GM12878 (cell line): ENCODE measurements around the gene SDK2. TPM values are rescaled to one million over a fixed set of nuclear protein-coding genes. Genes with fewer than 3 reads are reported as not detected.

Source experiments
- ATAC-seq: fragments of 200-7000 bp; cut with Tn5 transposase; 3 replicates; pipeline ENCODE4 v1.9.1; 2020; ENCODE audit warnings: mild to moderate bottlenecking, moderate library complexity
- BruUV-seq: library from RNA; stranded (reverse); fragments of 400-500 nt; replicated peaks from 2 replicates; lab custom pipeline; 2021; lab: Mats Ljungman, UMichigan
- CTCF ChIA-PET: fragments of 300-600 bp; sonication (Branson Sonifier 250); formaldehyde crosslinking; extraction: SDS; loops from one replicate; lab custom pipeline; 2021; ENCODE audit warnings: inconsistent platforms; lab: Yijun Ruan, JAX
- POLR2A ChIA-PET: fragments of 350-600 bp; formaldehyde crosslinking; extraction: SDS; loops from one replicate; lab custom pipeline; 2021; ENCODE audit warnings: inconsistent platforms; lab: Charles Lee
- RAD21 ChIA-PET: fragments of 300-600 bp; sonication (Branson Sonifier 250); formaldehyde crosslinking; loops from one replicate; lab custom pipeline; 2023; ENCODE audit warnings: antibody characterized with exemption; ENCODE audit not compliant: unreplicated experiment; lab: Charles Lee
- SMC1A ChIA-PET: fragments of 300-600 bp; sonication (Branson Sonifier 250); formaldehyde crosslinking; loops from one replicate; lab custom pipeline; 2023; ENCODE audit not compliant: unreplicated experiment, uncharacterized antibody; lab: Charles Lee
- DNase-seq: peaks from one replicate; pipeline ENCODE4 v3.0.0-alpha.2; 2011; ENCODE audit warnings: low read depth, low spot score
- FAIRE-seq: peaks from 3 replicates; lab custom pipeline; 2011; peaks lifted over from hg19 to GRCh38; lab: Jason Lieb, UNC
- H2AFZ ChIP-seq: 2 replicates; pipeline ENCODE4 v1.6.0; 2011; ENCODE audit warnings: low read depth, low read length, control low read depth; ENCODE audit not compliant: control insufficient read depth
- H3K27ac ChIP-seq: 2 replicates; pipeline ENCODE4 v1.5.1; 2011; ENCODE audit warnings: control low read depth; ENCODE audit not compliant: control insufficient read depth, insufficient read depth
- H3K27me3 ChIP-seq, 2 experiments: replicated peaks in 1 of 2; 2 replicates each; pipeline versions ENCODE4 v1.6.0 to v1.6.1; 2011; ENCODE audit warnings: low read length in 1 of 2; ENCODE audit not compliant: control insufficient read depth in 2 of 2, insufficient read depth in 2 of 2
- H3K36me3 ChIP-seq, 2 experiments: 2 replicates each; pipeline ENCODE4 v1.5.1; 2011; ENCODE audit warnings: low read length in 1 of 2; ENCODE audit not compliant: control insufficient read depth in 2 of 2, insufficient read depth in 2 of 2
- H3K4me1 ChIP-seq: 2 replicates; pipeline ENCODE4 v1.6.1; 2011; ENCODE audit warnings: mild to moderate bottlenecking, low read length, moderate library complexity, mixed read lengths; ENCODE audit not compliant: control insufficient read depth, insufficient read depth
- H3K4me2 ChIP-seq: 2 replicates; pipeline ENCODE4 v1.6.0; 2011; ENCODE audit warnings: control low read depth; ENCODE audit not compliant: control insufficient read depth, insufficient read depth
- H3K4me3 ChIP-seq: fragments of 200-600 bp; sonication (generic); 2 replicates; pipeline ENCODE4 v1.5.1; 2016
- H3K79me2 ChIP-seq: 2 replicates; pipeline ENCODE4 v1.6.0; 2011; ENCODE audit warnings: low read length; ENCODE audit not compliant: control insufficient read depth, insufficient read depth
- H3K9ac ChIP-seq: 2 replicates; pipeline ENCODE4 v1.8.0; 2011; ENCODE audit warnings: low read length, control low read depth, mixed read lengths; ENCODE audit not compliant: control insufficient read depth, insufficient read depth
- H3K9me3 ChIP-seq: replicated peaks from 3 replicates; pipeline ENCODE4 v1.5.1; 2011; ENCODE audit warnings: mild to moderate bottlenecking, low read length; ENCODE audit not compliant: control insufficient read depth, insufficient read depth
- H4K20me1 ChIP-seq: 2 replicates; pipeline ENCODE4 v1.6.0; 2011; ENCODE audit not compliant: control insufficient read depth, insufficient read depth
- CBX5 ChIP-seq: sonication (generic); IDR thresholded peaks from 2 replicates; pipeline ENCODE4 v1.6.1; 2016; ENCODE audit warnings: low read depth, moderate library complexity, mild to moderate bottlenecking, inconsistent platforms
- DPF2 ChIP-seq: fragments of 450-650 bp; IDR thresholded peaks from 2 replicates; pipeline ENCODE4 v1.6.1; 2017; ENCODE audit warnings: mild to moderate bottlenecking
- ESRRA ChIP-seq: IDR thresholded peaks from 2 replicates; pipeline ENCODE4 v1.6.1; 2012; ENCODE audit warnings: mild to moderate bottlenecking, low read length, improper control_type of control experiment
- FOXK2 ChIP-seq: fragments of 450-650 bp; IDR thresholded peaks from 2 replicates; pipeline ENCODE4 v1.6.1; 2017; ENCODE audit warnings: mild to moderate bottlenecking, moderate library complexity
- GATAD2B ChIP-seq: fragments of 450-650 bp; conservative IDR thresholded peaks from 2 replicates; pipeline ENCODE4 v1.6.1; 2017; ENCODE audit warnings: low read depth, mild to moderate bottlenecking, moderate library complexity
- JUND ChIP-seq: IDR thresholded peaks from 2 replicates; pipeline ENCODE4 v1.6.1; 2012; ENCODE audit warnings: low read depth, mild to moderate bottlenecking, low read length, improper control_type of control experiment, moderate library complexity
- PAX8 ChIP-seq: fragments of 450-650 bp; IDR thresholded peaks from 2 replicates; pipeline ENCODE4 v1.6.1; 2017; ENCODE audit warnings: mild to moderate bottlenecking, moderate library complexity
- RUNX3 ChIP-seq: IDR thresholded peaks from 2 replicates; pipeline ENCODE4 v1.6.1; 2012; ENCODE audit warnings: low read length, inconsistent platforms
- SMAD5 ChIP-seq: IDR thresholded peaks from 2 replicates; pipeline ENCODE4 v1.6.1; 2016; ENCODE audit warnings: antibody characterized with exemption, low read depth
- SREBF1 ChIP-seq: IDR thresholded peaks from 2 replicates; pipeline ENCODE4 v1.6.1; 2012; ENCODE audit warnings: mild to moderate bottlenecking, low read length
- ZNF274 ChIP-seq: IDR thresholded peaks from one replicate; pipeline ENCODE4 v1.8.0; 2011; ENCODE audit not compliant: insufficient read length, insufficient read depth
- ZSCAN29 ChIP-seq: fragments of 450-650 bp; IDR thresholded peaks from 2 replicates; pipeline ENCODE4 v1.6.1; 2017; ENCODE audit warnings: mild to moderate bottlenecking, moderate library complexity
- WGBS: methylation state at CpG from one replicate; pipeline ENCODE4 v1.1.6; 2016; ENCODE audit warnings: low lambda C conversion rate; ENCODE audit not compliant: insufficient replicate concordance, insufficient coverage; ENCODE audit errors: missing lambda C conversion rate; 5-methylcytosine and 5-hydroxymethylcytosine counted together
- in situ Hi-C: fragments of 300-500 bp; cut with MboI; formaldehyde crosslinking; loops from 9 replicates; pipeline ENCODE4 v1.14.3; 2018; ENCODE audit warnings: mixed read lengths
- intact Hi-C: fragments of 100-400 bp; cut with micrococcal nuclease; formaldehyde crosslinking; loops from one replicate; pipeline ENCODE4 v1.14.2; 2022; ENCODE audit not compliant: unreplicated experiment
- polyA plus RNA-seq, 11 experiments: library from polyadenylated mRNA; depleted of rRNA in 4 of 11; unstranded in 6 of 11; stranded (reverse) in 5 of 11; fragments of >200 nt; fragmentation: Nextera tagmentation in 4 of 11; fragmentation: Illumina TruSeq in 1 of 11; extraction: Ambion mirVana in 4 of 11; extraction: Trizol in 1 of 11; gene quantifications; 1 replicate in 1 of 11; 2 replicates in 10 of 11; pipeline versions ENCODE4 v1.2.1 to v1.2.3, GENCODE V29; 2011 to 2016; ENCODE audit warnings: inconsistent platforms in 2 of 11, missing spikeins in 2 of 11, low read depth in 1 of 11
- total RNA-seq, 4 experiments: library from RNA; depleted of rRNA in 3 of 4; stranded (reverse); fragments of >200 nt in 3 of 4; fragmentation: Illumina TruSeq in 1 of 4; extraction: Trizol in 1 of 4; gene quantifications; 2 replicates each; pipeline versions ENCODE4 v1.2.1 to v1.2.3, GENCODE V29; 2013 to 2021
- TF ChIP-seq, protein P1 (sequence below): fragments of 450-650 bp; IDR thresholded peaks from 2 replicates; pipeline ENCODE4 v1.6.1; 2018; ENCODE audit warnings: borderline replicate concordance, mild to moderate bottlenecking; ENCODE audit not compliant: partially characterized antibody
- TF ChIP-seq, protein P2 (sequence below): IDR thresholded peaks from 2 replicates; pipeline ENCODE4 v1.6.1; 2011; ENCODE audit warnings: borderline replicate concordance, low read depth, mild to moderate bottlenecking, moderate library complexity, mixed read lengths, low read length; ENCODE audit not compliant: insufficient read depth; ENCODE audit errors: extremely low read length
- TF ChIP-seq, protein P3 (sequence below): fragments of 450-650 bp; IDR thresholded peaks from 2 replicates; pipeline ENCODE4 v1.6.1; 2016; ENCODE audit warnings: mild to moderate bottlenecking

SDK2 gene
- total and polyA plus RNA-seq, 10 of the 15 experiments (the other 5 are each of a cell fraction or from before 2014, with no cell fraction given) = 0.03 to 0.08 (median 0.03) TPM; not detected in 7

DNA sequence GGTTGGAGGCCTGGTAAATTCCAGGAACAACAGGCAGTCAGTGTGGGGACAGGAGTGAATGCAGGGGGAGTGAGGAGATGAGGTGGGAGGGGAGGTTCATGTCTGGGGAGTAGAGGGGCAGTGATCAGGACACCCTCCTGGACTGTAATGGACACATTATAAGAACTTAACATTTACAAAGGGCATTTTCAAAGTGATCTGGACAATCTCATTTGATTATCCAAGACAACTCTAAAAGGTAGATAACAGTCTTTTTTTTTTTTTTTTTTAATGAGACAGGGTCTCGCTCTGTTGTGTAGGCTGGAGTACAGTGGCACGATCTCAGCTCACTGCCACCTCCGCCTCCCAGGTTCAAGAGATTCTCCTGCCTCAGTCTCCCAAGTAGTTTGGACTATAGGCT lies 5.7 kb downstream of the SDK2 start:
- POLR2A ChIA-PET = no interaction called here
- no TSS peak for BruUV-seq
- CTCF ChIA-PET = no interaction called here
- Histone ChIP-seq H3K4me2 (no peak overlapping the region), H4K20me1 (no peaks in the 10 kb centered on the region), H2AFZ (no peak overlapping the region), H3K9ac (no peak overlapping the region), H3K4me3 (no peak overlapping the region), H3K9me3 (no peaks in the 10 kb centered on the region), H3K36me3 (no peaks in the 10 kb centered on the region), H3K27ac (no peak overlapping the region), H3K4me1 (no peaks in the 10 kb centered on the region), H3K79me2 (no peaks in the 10 kb centered on the region), H3K27me3 (peaks cover 5 to 6% of the 10 kb centered on the region in 2 experiments; a peak in 3 of 4 replicates)
- in situ Hi-C loops (no loop called here), intact Hi-C loops (no loop called here)
- no peak for ATAC-seq
- FAIRE-seq = no peak
- TF ChIP-seq SMAD5 = no peak
- TF ChIP-seq, protein P1, sequence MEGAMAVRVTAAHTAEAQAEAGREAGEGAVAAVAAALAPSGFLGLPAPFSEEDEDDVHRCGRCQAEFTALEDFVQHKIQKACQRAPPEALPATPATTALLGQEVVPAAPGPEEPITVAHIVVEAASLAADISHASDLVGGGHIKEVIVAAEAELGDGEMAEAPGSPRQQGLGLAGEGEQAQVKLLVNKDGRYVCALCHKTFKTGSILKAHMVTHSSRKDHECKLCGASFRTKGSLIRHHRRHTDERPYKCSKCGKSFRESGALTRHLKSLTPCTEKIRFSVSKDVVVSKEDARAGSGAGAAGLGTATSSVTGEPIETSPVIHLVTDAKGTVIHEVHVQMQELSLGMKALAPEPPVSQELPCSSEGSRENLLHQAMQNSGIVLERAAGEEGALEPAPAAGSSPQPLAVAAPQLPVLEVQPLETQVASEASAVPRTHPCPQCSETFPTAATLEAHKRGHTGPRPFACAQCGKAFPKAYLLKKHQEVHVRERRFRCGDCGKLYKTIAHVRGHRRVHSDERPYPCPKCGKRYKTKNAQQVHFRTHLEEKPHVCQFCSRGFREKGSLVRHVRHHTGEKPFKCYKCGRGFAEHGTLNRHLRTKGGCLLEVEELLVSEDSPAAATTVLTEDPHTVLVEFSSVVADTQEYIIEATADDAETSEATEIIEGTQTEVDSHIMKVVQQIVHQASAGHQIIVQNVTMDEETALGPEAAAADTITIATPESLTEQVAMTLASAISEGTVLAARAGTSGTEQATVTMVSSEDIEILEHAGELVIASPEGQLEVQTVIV = no peak
- TF ChIP-seq JUND = no peak
- SMC1A ChIA-PET = no interaction called here
- WGBS = 21% methylated on average over 2 of the region's 3 CpGs
- DNase-seq = no peak
- RAD21 ChIA-PET = no interaction called here

DNA sequence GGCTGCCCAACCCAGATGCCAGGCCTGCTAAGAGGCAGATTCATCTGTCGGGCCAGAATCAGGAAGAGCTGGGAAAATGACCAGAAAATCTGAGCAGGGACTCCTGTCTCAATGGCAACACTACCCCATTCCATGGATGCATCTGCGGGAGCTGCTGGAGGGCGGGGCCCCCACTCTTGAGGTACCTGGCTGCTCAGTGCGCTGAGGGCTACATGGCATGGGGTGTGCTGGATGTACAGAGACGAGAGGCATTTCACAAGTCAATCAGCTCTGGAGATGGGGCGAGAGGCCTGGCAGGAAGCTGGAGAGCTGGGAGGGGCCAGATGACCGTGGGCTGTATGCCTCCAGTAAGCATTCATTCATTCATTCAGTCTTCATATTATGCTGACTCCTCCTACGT lies 6.4 kb downstream of the SDK2 start:
- WGBS = 21% methylated on average over 8 of the region's 8 CpGs
- FAIRE-seq = no peak
- no peak overlapping the region for H3K4me3 ChIP-seq
- H2AFZ ChIP-seq = no peak overlapping the region
- CTCF ChIA-PET = no interaction called here
- POLR2A ChIA-PET = no interaction called here
- H3K9me3 ChIP-seq = no peaks in the 10 kb centered on the region
- H3K4me2 ChIP-seq = no peak overlapping the region
- BruUV-seq = no TSS peak
- H3K4me1 ChIP-seq = no peaks in the 10 kb centered on the region
- no peak for DNase-seq
- RAD21 ChIA-PET = no interaction called here
- SMC1A ChIA-PET = no interaction called here
- in situ Hi-C loops = no loop called here
- intact Hi-C loops = no loop called here
- no peaks in the 10 kb centered on the region for H3K79me2 ChIP-seq
- H3K27ac ChIP-seq = no peak overlapping the region
- no peaks in the 10 kb centered on the region for H4K20me1 ChIP-seq
- peaks cover 3% of the 10 kb centered on the region in 2 experiments; a peak in 3 of 4 replicates for H3K27me3 ChIP-seq
- H3K9ac ChIP-seq = no peak overlapping the region
- H3K36me3 ChIP-seq = no peaks in the 10 kb centered on the region
- ATAC-seq = no peak
- TF ChIP-seq ZSCAN29 (no peak), GATAD2B (no peak), RUNX3 (no peak), PAX8 (no peak), ESRRA (no peak), ZNF274 (no peak), CBX5 (no peak), FOXK2 (no peak), SREBF1 (no peak), DPF2 (no peak)
- TF ChIP-seq, protein P2, sequence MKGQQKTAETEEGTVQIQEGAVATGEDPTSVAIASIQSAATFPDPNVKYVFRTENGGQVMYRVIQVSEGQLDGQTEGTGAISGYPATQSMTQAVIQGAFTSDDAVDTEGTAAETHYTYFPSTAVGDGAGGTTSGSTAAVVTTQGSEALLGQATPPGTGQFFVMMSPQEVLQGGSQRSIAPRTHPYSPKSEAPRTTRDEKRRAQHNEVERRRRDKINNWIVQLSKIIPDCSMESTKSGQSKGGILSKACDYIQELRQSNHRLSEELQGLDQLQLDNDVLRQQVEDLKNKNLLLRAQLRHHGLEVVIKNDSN = no peak
- TF ChIP-seq, protein P3, sequence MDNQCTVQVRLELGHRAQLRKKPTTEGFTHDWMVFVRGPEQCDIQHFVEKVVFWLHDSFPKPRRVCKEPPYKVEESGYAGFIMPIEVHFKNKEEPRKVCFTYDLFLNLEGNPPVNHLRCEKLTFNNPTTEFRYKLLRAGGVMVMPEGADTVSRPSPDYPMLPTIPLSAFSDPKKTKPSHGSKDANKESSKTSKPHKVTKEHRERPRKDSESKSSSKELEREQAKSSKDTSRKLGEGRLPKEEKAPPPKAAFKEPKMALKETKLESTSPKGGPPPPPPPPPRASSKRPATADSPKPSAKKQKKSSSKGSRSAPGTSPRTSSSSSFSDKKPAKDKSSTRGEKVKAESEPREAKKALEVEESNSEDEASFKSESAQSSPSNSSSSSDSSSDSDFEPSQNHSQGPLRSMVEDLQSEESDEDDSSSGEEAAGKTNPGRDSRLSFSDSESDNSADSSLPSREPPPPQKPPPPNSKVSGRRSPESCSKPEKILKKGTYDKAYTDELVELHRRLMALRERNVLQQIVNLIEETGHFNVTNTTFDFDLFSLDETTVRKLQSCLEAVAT = no peak
